Measurements from ENCODE around the gene NUDT8.

- no peak for TF ChIP-seq EZH2 (IDR thresholded peaks at IDR 0.05; ENCODE audit: insufficient read depth, low read length)
- no peak for TF ChIP-seq CTCF (IDR thresholded peaks at IDR 0.05; ENCODE audit: insufficient read depth, low read depth, low read length)
Observed at GRCh38 chr11:67582011-67582410, 47.7 kb downstream of the NUDT8 start.

Measured in astrocyte (in vitro differentiated cells and primary cell).